K562 (cell line): Measurements from ENCODE around the gene RALB. TPM values are rescaled to one million over a fixed set of nuclear protein-coding genes. Genes with fewer than 3 reads are reported as not detected.

Source experiments
- ATAC-seq: fragments of 200-7000 bp; cut with Tn5 transposase; 3 replicates; pipeline ENCODE4 v1.9.1; 2020; ENCODE audit warnings: moderate library complexity
- BruUV-seq: library from RNA; stranded (reverse); fragments of 400-500 nt; replicated peaks from 2 replicates; lab custom pipeline; 2021; lab: Mats Ljungman, UMichigan
- CTCF ChIA-PET: fragments of 300-600 bp; formaldehyde crosslinking; extraction: SDS; loops from one replicate; lab custom pipeline; 2021; ENCODE audit warnings: low intra/inter-chr PET ratio; lab: Yijun Ruan, JAX
- POLR2A ChIA-PET: fragments of 300-600, 350-650 bp; sonication (Branson Sonifier 250); formaldehyde crosslinking; extraction: SDS; loops from one replicate; lab custom pipeline; 2021; ENCODE audit warnings: antibody characterized with exemption, inconsistent platforms; lab: Yijun Ruan, JAX
- DNase-seq, 4 experiments: peaks; one replicate each; pipeline versions ENCODE4 v3.0.0 to v3.0.0-alpha.2; 2011 to 2018; ENCODE audit warnings: low spot score in 3 of 4, mixed read lengths in 3 of 4; ENCODE audit errors: extremely low read depth in 1 of 4
- FAIRE-seq: peaks from 2 replicates; lab custom pipeline; 2011; peaks lifted over from hg19 to GRCh38; lab: Jason Lieb, UNC
- H2AFZ ChIP-seq: 2 replicates; pipeline ENCODE4 v1.6.0; 2011; ENCODE audit warnings: low read depth, low read length, control low read depth, inconsistent platforms
- H3K27ac ChIP-seq: fragments of 200-600 bp; 3 replicates; pipeline ENCODE4 v1.8.0; 2011; ENCODE audit warnings: low read depth, mild to moderate bottlenecking, control low read depth, inconsistent platforms, low read length, moderate library complexity, mixed read lengths; ENCODE audit errors: extremely low read depth
- H3K27me3 ChIP-seq, 2 experiments: fragments of 300-600 bp in 1 of 2; 2 replicates in 1 of 2; 3 replicates in 1 of 2; pipeline versions ENCODE4 v1.6.0 to v1.8.0; 2011; ENCODE audit warnings: inconsistent platforms in 2 of 2, low read length in 2 of 2, mild to moderate bottlenecking in 1 of 2, mixed read lengths in 1 of 2, moderate library complexity in 1 of 2; ENCODE audit not compliant: control insufficient read depth in 2 of 2, insufficient read depth in 2 of 2
- H3K36me3 ChIP-seq: fragments of 300-600 bp; 3 replicates; pipeline ENCODE4 v1.8.0; 2011; ENCODE audit warnings: mild to moderate bottlenecking, low read length, inconsistent platforms; ENCODE audit not compliant: control insufficient read depth, insufficient read depth
- H3K4me1 ChIP-seq, 2 experiments: fragments of 200-600 bp in 1 of 2; replicated peaks in 1 of 2; 2 replicates in 1 of 2; 3 replicates in 1 of 2; pipeline versions ENCODE4 v1.5.1 to v1.8.0; 2011; ENCODE audit warnings: inconsistent platforms in 2 of 2, low read length in 2 of 2, mild to moderate bottlenecking in 1 of 2, mixed read lengths in 1 of 2, moderate library complexity in 1 of 2; ENCODE audit not compliant: control insufficient read depth in 2 of 2, insufficient read depth in 2 of 2
- H3K4me2 ChIP-seq: 2 replicates; pipeline ENCODE4 v1.6.1; 2011; ENCODE audit warnings: low read length, control low read depth, inconsistent platforms, mixed read lengths; ENCODE audit not compliant: insufficient read depth
- H3K4me3 ChIP-seq: fragments of 200-600 bp; sonication (generic), shearing (Covaris generic); 2 replicates; pipeline ENCODE4 v1.5.1; 2016; ENCODE audit warnings: control low read depth, inconsistent platforms
- H3K79me2 ChIP-seq: fragments of 200-600 bp; 3 replicates; pipeline ENCODE4 v1.8.0; 2011; ENCODE audit warnings: low read length, inconsistent platforms; ENCODE audit not compliant: control insufficient read depth, insufficient read depth
- H3K9ac ChIP-seq, 2 experiments: 2 replicates each; pipeline versions ENCODE4 v1.6.0 to v1.6.1; 2011; ENCODE audit warnings: low read depth in 2 of 2, low read length in 2 of 2, control low read depth in 1 of 2, inconsistent platforms in 1 of 2, mild to moderate bottlenecking in 1 of 2, mixed read lengths in 1 of 2; ENCODE audit not compliant: insufficient read depth in 1 of 2
- H3K9me1 ChIP-seq: one replicate; pipeline ENCODE4 v1.6.0; 2011; ENCODE audit warnings: inconsistent platforms, mild to moderate bottlenecking, low read length, moderate library complexity; ENCODE audit not compliant: control insufficient read depth, insufficient read depth
- H3K9me3 ChIP-seq: replicated peaks from 2 replicates; pipeline ENCODE4 v1.5.1; 2011; ENCODE audit warnings: low read depth, low read length, inconsistent platforms; ENCODE audit not compliant: control insufficient read depth, insufficient read depth
- H4K20me1 ChIP-seq: replicated peaks from 2 replicates; pipeline ENCODE4 v1.6.1; 2011; ENCODE audit warnings: low read length, inconsistent platforms, mixed read lengths; ENCODE audit not compliant: control insufficient read depth, insufficient read depth
- CSDE1 ChIP-seq, 2 experiments: fragments of 450-650 bp; IDR thresholded peaks; 2 replicates each; pipeline ENCODE4 v1.6.1; 2016; ENCODE audit warnings: mild to moderate bottlenecking in 1 of 2
- NR4A1 ChIP-seq, 2 experiments: fragments of 250-450 bp in 1 of 2; fragments of 450-650 bp in 1 of 2; sonication (Bioruptor Pico) in 1 of 2; IDR thresholded peaks; 2 replicates each; pipeline versions ENCODE4 v1.4.0 to v1.6.1; 2016 to 2020; ENCODE audit warnings: mild to moderate bottlenecking in 2 of 2, missing compliant biosample characterization in 1 of 2, missing genetic modification characterization in 1 of 2, moderate library complexity in 1 of 2
- ZBTB26 ChIP-seq: fragments of 450-650 bp; formaldehyde crosslinking; IDR thresholded peaks from 2 replicates; pipeline ENCODE4 v1.4.0; 2022; ENCODE audit warnings: missing genetic modification characterization
- WGBS: fragments of 100-300 bp; shearing (Covaris generic); methylation state at CpG from one replicate; pipeline ENCODE4 v1.1.6; 2016; ENCODE audit warnings: low coverage, mixed read lengths; ENCODE audit not compliant: insufficient coverage; ENCODE audit errors: missing lambda C conversion rate; 5-methylcytosine and 5-hydroxymethylcytosine counted together
- in situ Hi-C: fragments of 300-500 bp; cut with MboI; formaldehyde crosslinking; loops from 4 replicates; pipeline ENCODE4 v1.15.0; 2018; ENCODE audit warnings: inconsistent platforms, mixed read lengths
- intact Hi-C: fragments of 100-400 bp; cut with micrococcal nuclease; formaldehyde crosslinking; loops from 2 replicates; pipeline ENCODE4 v1.14.2; 2022
- polyA plus RNA-seq, 8 experiments: library from polyadenylated mRNA; depleted of rRNA in 4 of 8; stranded (reverse) in 5 of 8; unstranded in 3 of 8; fragments of >200 nt; fragmentation: Nextera tagmentation in 2 of 8; fragmentation: Illumina TruSeq in 1 of 8; extraction: Ambion mirVana in 2 of 8; extraction: Trizol in 1 of 8; gene quantifications; 2 replicates each; pipeline versions ENCODE4 v1.2.1 to v1.2.3, GENCODE V29; 2011 to 2014; ENCODE audit warnings: inconsistent platforms in 1 of 8, missing spikeins in 1 of 8
- total RNA-seq, 7 experiments: library from RNA; depleted of rRNA in 6 of 7; stranded (reverse); fragments of >200 nt in 6 of 7; fragmentation: Illumina TruSeq in 2 of 7; extraction: Trizol in 2 of 7; gene quantifications; 2 replicates each; pipeline versions ENCODE4 v1.2.1 to v1.2.3, GENCODE V29; 2011 to 2021; ENCODE audit warnings: low replicate concordance in 1 of 7
- TF ChIP-seq, protein P1 (sequence below): sonication (generic); formaldehyde crosslinking; IDR thresholded peaks from 2 replicates; pipeline ENCODE4 v1.8.1; 2023; ENCODE audit warnings: mild to moderate bottlenecking, missing genetic modification reagents

The RALB gene
- total and polyA plus RNA-seq, 9 of the 15 experiments (the other 6 are each of a cell fraction or from before 2014, with no cell fraction given) = 14.8 to 65.6 (median 38.4) TPM

DNA sequence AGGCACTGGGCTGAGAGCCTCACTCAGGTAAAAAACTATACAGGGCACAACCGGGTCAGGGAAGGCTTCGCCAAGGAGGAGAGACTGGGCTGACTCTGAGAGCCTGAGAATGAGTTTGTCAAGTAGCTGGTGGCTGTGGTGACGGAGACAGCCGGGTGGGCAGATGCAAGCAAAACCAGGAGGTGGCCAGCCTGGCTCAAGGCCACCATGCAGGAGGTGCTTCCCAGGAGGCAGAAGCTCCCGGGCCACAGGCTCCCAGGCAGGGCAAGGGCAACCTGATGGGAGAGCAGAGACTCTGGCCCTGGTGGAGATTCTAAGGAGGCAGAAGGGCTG lies 90.4 kb downstream of the RALB start:
- CTCF ChIA-PET = interaction anchor here (0.7 to 1.7 kb wide), 3 partner anchors 110 to 337 kb away, joined by 4 to 6 read pairs (median 4); no protein-coding TSS in a partner anchor
- Histone ChIP-seq H3K4me3 (no peak overlapping the region), H3K27ac (no peak overlapping the region), H3K4me1 (peaks cover 0 to 7% of the 10 kb centered on the region in 2 experiments; a peak in 2 of 5 replicates), H3K4me2 (no peak overlapping the region), H2AFZ (no peak overlapping the region), H3K9me1 (no peaks in the 10 kb centered on the region), H4K20me1 (peaks cover 12% of the 10 kb centered on the region), H3K36me3 (no peaks in the 10 kb centered on the region), H3K9ac (peak overlapping the region in 1 of 2 experiments; percentile 31; a peak in 1 of 4 replicates), H3K27me3 (peaks cover 22 to 55% of the 10 kb centered on the region in 2 experiments; a peak in 4 of 5 replicates), H3K9me3 (no peaks in the 10 kb centered on the region), H3K79me2 (no peaks in the 10 kb centered on the region)
- no peak for FAIRE-seq
- in situ Hi-C loops (loop anchor here (10.0 kb wide), 1 partner anchor 332 kb away; no protein-coding TSS in a partner anchor), intact Hi-C loops (loop anchor here (2.0 to 5.0 kb wide), 3 partner anchors 114 to 338 kb away; no protein-coding TSS in a partner anchor)
- ATAC-seq = peak; percentile 49
- no TSS peak for BruUV-seq
- POLR2A ChIA-PET = interaction anchor here (0.9 kb wide), 1 partner anchor 9 kb away, joined by 3 read pairs; no protein-coding TSS in a partner anchor
- DNase-seq = no peak
- 0% methylated on average over 5 of the region's 5 CpGs for WGBS
- TF ChIP-seq ZBTB26 (CRISPR knock-in tag) = no peak
- TF ChIP-seq, protein P1, sequence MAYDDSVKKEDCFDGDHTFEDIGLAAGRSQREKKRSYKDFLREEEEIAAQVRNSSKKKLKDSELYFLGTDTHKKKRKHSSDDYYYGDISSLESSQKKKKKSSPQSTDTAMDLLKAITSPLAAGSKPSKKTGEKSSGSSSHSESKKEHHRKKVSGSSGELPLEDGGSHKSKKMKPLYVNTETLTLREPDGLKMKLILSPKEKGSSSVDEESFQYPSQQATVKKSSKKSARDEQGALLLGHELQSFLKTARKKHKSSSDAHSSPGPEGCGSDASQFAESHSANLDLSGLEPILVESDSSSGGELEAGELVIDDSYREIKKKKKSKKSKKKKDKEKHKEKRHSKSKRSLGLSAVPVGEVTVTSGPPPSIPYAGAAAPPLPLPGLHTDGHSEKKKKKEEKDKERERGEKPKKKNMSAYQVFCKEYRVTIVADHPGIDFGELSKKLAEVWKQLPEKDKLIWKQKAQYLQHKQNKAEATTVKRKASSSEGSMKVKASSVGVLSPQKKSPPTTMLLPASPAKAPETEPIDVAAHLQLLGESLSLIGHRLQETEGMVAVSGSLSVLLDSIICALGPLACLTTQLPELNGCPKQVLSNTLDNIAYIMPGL = no peak
- TF ChIP-seq CSDE1 (IDR thresholded peaks at IDR 0.05) = no peak
- TF ChIP-seq NR4A1 (CRISPR knock-in tag; IDR thresholded peaks at IDR 0.05) = no peak
- no peak for TF ChIP-seq NR4A1 (tag; IDR thresholded peaks at IDR 0.05)
